ENCODE results near the gene NTRK3. TPM values are rescaled to one million over a fixed set of nuclear protein-coding genes. Genes with fewer than 3 reads are reported as not detected.

NTRK3 gene
- total and polyA plus RNA-seq, 2 of the 13 experiments (the other 11 are each of a cell fraction or from before 2014, with no cell fraction given) = not detected

DNA sequence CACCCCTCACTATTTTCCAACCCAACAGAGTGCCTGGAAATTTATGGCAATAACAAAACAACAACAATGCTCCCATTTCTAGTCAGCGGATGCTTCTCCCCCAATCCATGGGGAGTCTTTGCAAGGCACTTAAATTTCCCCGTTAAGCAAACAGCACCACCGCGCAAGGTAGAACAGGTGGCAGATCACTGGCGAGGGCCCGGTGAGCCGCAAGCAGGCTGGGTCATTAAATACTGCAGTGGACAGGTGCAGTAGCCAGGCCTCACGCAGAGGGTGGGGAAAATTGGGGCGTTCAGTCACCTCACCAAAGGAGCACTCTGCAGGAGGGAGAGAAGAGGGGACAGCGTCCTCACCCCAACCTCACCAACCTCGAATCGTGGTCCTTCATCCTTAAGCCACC, 147.5 kb downstream of the NTRK3 start:
- ChIA-PET CTCF (ENCODE audit: low intra/inter-chr PET ratio, low total read pairs) (no interaction called here), POLR2A (no interaction called here)
- ATAC-seq (no peak), DNase-seq (ENCODE audit: low spot score) (no peak), FAIRE-seq (no peak)
- no peak overlapping the region for H3K9ac ChIP-seq (ENCODE audit: insufficient read depth, low read depth, low read length)
- H4K20me1 ChIP-seq (ENCODE audit: insufficient read depth, low read length) = no peaks in the 10 kb centered on the region
- H3K9me3 ChIP-seq (ENCODE audit: low read length) = no peaks in the 10 kb centered on the region
- no peaks in the 10 kb centered on the region for H3K79me2 ChIP-seq (ENCODE audit: insufficient read depth, low read length)
- 24% methylated on average over 8 of the region's 12 CpGs for WGBS (ENCODE audit: low lambda C conversion rate)
- no TSS peak for BruUV-seq (replicated peaks)
- no peak overlapping the region for H2AFZ ChIP-seq (ENCODE audit: low read length)
- TF ChIP-seq NFYB (CRISPR knock-in tag; IDR thresholded peaks at IDR 0.05) = no peak
- TF ChIP-seq ZSCAN9 (CRISPR knock-in tag; IDR thresholded peaks at IDR 0.05; ENCODE audit: borderline replicate concordance) = no peak
- no peak for TF ChIP-seq ZNF451 (CRISPR knock-in tag; IDR thresholded peaks at IDR 0.05)
- TF ChIP-seq, protein P1, sequence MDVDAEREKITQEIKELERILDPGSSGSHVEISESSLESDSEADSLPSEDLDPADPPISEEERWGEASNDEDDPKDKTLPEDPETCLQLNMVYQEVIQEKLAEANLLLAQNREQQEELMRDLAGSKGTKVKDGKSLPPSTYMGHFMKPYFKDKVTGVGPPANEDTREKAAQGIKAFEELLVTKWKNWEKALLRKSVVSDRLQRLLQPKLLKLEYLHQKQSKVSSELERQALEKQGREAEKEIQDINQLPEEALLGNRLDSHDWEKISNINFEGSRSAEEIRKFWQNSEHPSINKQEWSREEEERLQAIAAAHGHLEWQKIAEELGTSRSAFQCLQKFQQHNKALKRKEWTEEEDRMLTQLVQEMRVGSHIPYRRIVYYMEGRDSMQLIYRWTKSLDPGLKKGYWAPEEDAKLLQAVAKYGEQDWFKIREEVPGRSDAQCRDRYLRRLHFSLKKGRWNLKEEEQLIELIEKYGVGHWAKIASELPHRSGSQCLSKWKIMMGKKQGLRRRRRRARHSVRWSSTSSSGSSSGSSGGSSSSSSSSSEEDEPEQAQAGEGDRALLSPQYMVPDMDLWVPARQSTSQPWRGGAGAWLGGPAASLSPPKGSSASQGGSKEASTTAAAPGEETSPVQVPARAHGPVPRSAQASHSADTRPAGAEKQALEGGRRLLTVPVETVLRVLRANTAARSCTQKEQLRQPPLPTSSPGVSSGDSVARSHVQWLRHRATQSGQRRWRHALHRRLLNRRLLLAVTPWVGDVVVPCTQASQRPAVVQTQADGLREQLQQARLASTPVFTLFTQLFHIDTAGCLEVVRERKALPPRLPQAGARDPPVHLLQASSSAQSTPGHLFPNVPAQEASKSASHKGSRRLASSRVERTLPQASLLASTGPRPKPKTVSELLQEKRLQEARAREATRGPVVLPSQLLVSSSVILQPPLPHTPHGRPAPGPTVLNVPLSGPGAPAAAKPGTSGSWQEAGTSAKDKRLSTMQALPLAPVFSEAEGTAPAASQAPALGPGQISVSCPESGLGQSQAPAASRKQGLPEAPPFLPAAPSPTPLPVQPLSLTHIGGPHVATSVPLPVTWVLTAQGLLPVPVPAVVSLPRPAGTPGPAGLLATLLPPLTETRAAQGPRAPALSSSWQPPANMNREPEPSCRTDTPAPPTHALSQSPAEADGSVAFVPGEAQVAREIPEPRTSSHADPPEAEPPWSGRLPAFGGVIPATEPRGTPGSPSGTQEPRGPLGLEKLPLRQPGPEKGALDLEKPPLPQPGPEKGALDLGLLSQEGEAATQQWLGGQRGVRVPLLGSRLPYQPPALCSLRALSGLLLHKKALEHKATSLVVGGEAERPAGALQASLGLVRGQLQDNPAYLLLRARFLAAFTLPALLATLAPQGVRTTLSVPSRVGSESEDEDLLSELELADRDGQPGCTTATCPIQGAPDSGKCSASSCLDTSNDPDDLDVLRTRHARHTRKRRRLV (CRISPR knock-in tag; IDR thresholded peaks at IDR 0.05) = no peak
- TF ChIP-seq ZSCAN29 (CRISPR knock-in tag; conservative IDR thresholded peaks at IDR 0.05) = no peak
- no peak for TF ChIP-seq AGO1 (IDR thresholded peaks at IDR 0.05; ENCODE audit: low read depth, low read length, poor library complexity, severe bottlenecking)
- TF ChIP-seq, protein P2, sequence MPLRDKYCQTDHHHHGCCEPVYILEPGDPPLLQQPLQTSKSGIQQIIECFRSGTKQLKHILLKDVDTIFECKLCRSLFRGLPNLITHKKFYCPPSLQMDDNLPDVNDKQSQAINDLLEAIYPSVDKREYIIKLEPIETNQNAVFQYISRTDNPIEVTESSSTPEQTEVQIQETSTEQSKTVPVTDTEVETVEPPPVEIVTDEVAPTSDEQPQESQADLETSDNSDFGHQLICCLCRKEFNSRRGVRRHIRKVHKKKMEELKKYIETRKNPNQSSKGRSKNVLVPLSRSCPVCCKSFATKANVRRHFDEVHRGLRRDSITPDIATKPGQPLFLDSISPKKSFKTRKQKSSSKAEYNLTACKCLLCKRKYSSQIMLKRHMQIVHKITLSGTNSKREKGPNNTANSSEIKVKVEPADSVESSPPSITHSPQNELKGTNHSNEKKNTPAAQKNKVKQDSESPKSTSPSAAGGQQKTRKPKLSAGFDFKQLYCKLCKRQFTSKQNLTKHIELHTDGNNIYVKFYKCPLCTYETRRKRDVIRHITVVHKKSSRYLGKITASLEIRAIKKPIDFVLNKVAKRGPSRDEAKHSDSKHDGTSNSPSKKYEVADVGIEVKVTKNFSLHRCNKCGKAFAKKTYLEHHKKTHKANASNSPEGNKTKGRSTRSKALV (CRISPR knock-in tag; IDR thresholded peaks at IDR 0.05) = no peak
- no peak for TF ChIP-seq TRIM24 (CRISPR knock-in tag; IDR thresholded peaks at IDR 0.05)
- TF ChIP-seq, protein P3, sequence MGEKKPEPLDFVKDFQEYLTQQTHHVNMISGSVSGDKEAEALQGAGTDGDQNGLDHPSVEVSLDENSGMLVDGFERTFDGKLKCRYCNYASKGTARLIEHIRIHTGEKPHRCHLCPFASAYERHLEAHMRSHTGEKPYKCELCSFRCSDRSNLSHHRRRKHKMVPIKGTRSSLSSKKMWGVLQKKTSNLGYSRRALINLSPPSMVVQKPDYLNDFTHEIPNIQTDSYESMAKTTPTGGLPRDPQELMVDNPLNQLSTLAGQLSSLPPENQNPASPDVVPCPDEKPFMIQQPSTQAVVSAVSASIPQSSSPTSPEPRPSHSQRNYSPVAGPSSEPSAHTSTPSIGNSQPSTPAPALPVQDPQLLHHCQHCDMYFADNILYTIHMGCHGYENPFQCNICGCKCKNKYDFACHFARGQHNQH (CRISPR knock-in tag; IDR thresholded peaks at IDR 0.05) = no peak
- no peak for TF ChIP-seq ZNF781 (CRISPR knock-in tag; IDR thresholded peaks at IDR 0.05; ENCODE audit: borderline replicate concordance, not compliant biosample characterization)
- TF ChIP-seq, protein P4, sequence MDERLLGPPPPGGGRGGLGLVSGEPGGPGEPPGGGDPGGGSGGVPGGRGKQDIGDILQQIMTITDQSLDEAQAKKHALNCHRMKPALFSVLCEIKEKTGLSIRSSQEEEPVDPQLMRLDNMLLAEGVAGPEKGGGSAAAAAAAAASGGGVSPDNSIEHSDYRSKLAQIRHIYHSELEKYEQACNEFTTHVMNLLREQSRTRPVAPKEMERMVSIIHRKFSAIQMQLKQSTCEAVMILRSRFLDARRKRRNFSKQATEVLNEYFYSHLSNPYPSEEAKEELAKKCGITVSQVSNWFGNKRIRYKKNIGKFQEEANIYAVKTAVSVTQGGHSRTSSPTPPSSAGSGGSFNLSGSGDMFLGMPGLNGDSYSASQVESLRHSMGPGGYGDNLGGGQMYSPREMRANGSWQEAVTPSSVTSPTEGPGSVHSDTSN (CRISPR knock-in tag; IDR thresholded peaks at IDR 0.05) = no peak
- TF ChIP-seq KMT2A (CRISPR knock-in tag; IDR thresholded peaks at IDR 0.05) = no peak
- no peak for TF ChIP-seq ZNF253 (CRISPR knock-in tag; IDR thresholded peaks at IDR 0.05; ENCODE audit: borderline replicate concordance)
- intact Hi-C loops (cut with micrococcal nuclease; ENCODE audit: unreplicated experiment) = no loop called here
- 0 out of 5 replicates have a peak, but pooled peaks cover 0 to 5% of the 10 kb centered on the region in 2 experiments for H3K27me3 ChIP-seq (ENCODE audit: control insufficient read depth in 1 of 2, insufficient read depth in 2 of 2, low read length in 2 of 2)
- in situ Hi-C loops (cut with HindIII; ENCODE audit: extremely low pct_ligation_motif_present, low pct_unique_long_range_greater_than_20kb) = no loop called here
- no peaks in the 10 kb centered on the region for H3K4me1 ChIP-seq (ENCODE audit: insufficient read depth, low read length)
- H3K4me2 ChIP-seq (ENCODE audit: low read depth, low read length) = no peak overlapping the region
- H3K36me3 ChIP-seq (replicated peaks in 1 of 2; ENCODE audit: control insufficient read depth in 1 of 2, insufficient read depth in 2 of 2, low read length in 2 of 2) = no peaks in the 10 kb centered on the region
- no peak overlapping the region for H3K4me3 ChIP-seq (replicated peaks in 1 of 3; ENCODE audit: insufficient read depth in 1 of 3, low read depth in 2 of 3, low read length in 3 of 3)
- H3K27ac ChIP-seq (ENCODE audit: extremely low read length, insufficient read depth, low read length) = no peak overlapping the region
